Colonic mucosa (tissue), 4 donors: ENCODE data around the gene INO80B. TPM values are rescaled to one million over a fixed set of nuclear protein-coding genes. Genes with fewer than 3 reads are reported as not detected.
"Not testable (repeated sequence)": the region's sequence is repeated elsewhere in the genome, so short reads cannot be mapped to it uniquely, and the experiment has no call there.

Experiments
- DNase-seq: peaks from one replicate; pipeline ENCODE4 v3.0.0-alpha.2; 2020
- H3K27ac ChIP-seq: fragments of 200-600 bp; one replicate; pipeline ENCODE4 v1.8.0; 2021
- H3K27me3 ChIP-seq: fragments of 200-600 bp; one replicate; pipeline ENCODE4 v1.8.0; 2021
- H3K36me3 ChIP-seq: fragments of 200-600 bp; one replicate; pipeline ENCODE4 v1.8.0; 2021
- H3K4me1 ChIP-seq: fragments of 200-600 bp; one replicate; pipeline ENCODE4 v1.8.0; 2021; ENCODE audit warnings: mild to moderate bottlenecking
- H3K4me3 ChIP-seq: fragments of 200-600 bp; one replicate; pipeline ENCODE4 v1.8.0; 2021
- H3K9ac ChIP-seq, 2 donors: one replicate each; pipeline ENCODE4 v1.7.0; 2013; ENCODE audit warnings: control low read depth in 2 of 2, low read depth in 2 of 2, low read length in 2 of 2
- H3K9me3 ChIP-seq: fragments of 200-600 bp; one replicate; pipeline ENCODE4 v1.8.0; 2021
- intact Hi-C: fragments of 100-400 bp; cut with DNase I; formaldehyde crosslinking; loops from one replicate; pipeline ENCODE4 v1.14.1; 2022
- total RNA-seq, 2 donors: library from RNA; stranded (reverse); fragmentation: NEBNext Ultra II Directional in 1 of 2; extraction: Animal tissue kit (Norgen Biotek cat#: 25700) in 1 of 2; gene quantifications; one replicate each; pipeline ENCODE4 v1.2.1, GENCODE V29; 2021
- TF ChIP-seq, protein P1 (sequence below): fragments of 200-600 bp; IDR thresholded peaks from one replicate; pipeline ENCODE4 v1.8.0; 2022; ENCODE audit warnings: antibody characterized with exemption, mild to moderate bottlenecking
- donor health status: healthy.
- donor health status: DM: no; HTN: no; CAD: no.
- donor health status: DM: no; HTN: no; CAD: no.

INO80B gene
- total RNA-seq, 2 donors from 2014 or later, result 18.2 to 23.9 TPM

DNA sequence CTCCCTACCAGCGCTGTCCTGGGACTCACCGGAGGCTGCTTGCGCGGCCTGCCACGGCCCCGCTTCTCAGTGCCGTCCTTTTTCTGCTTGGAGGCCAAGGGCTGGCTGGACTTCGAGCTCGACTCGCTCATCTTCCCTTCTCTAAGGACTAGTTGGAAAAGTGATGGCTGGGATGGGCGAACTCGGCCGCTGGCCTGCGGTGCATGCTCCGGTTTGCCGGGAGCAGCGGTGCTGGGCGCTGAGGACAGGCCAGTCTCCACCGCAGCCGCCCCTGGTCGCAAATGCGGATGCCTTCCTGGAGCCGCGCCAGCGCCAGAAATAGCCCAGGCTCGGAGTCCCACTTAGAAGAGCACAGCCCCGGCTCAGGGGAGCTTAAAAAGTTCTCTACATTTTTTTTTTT, 36.6 kb upstream of the INO80B start:
- no peaks in the 10 kb centered on the region for H3K9me3 ChIP-seq
- intact Hi-C loops, result no loop called here

DNA sequence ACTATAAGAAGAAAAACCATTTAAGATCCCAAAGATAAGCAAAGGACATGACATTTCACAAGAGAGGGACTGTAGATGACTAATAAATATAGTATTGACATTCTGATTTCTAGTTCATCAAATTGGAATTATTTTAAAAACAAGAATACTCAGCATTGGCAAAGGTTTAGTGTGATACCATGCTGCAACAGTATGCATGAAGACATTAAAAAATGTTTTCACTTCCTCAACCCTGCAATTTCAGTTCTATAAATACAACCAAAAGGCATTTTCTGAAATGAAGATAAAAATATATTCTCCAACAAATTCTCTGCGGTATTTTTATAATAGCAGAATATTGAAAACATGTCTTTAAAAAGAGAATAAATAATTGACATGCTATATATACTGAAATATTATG, 35.5 kb upstream of the INO80B start:
- Histone ChIP-seq H3K4me1 (no peaks in the 10 kb centered on the region), H3K36me3 (no peaks in the 10 kb centered on the region), H3K27me3 (no peaks in the 10 kb centered on the region), H3K27ac (no peak overlapping the region), H3K9ac (no peak overlapping the region), H3K4me3 (no peak overlapping the region), H3K9me3 (no peaks in the 10 kb centered on the region)
- no peak for DNase-seq
- TF ChIP-seq, protein P1, sequence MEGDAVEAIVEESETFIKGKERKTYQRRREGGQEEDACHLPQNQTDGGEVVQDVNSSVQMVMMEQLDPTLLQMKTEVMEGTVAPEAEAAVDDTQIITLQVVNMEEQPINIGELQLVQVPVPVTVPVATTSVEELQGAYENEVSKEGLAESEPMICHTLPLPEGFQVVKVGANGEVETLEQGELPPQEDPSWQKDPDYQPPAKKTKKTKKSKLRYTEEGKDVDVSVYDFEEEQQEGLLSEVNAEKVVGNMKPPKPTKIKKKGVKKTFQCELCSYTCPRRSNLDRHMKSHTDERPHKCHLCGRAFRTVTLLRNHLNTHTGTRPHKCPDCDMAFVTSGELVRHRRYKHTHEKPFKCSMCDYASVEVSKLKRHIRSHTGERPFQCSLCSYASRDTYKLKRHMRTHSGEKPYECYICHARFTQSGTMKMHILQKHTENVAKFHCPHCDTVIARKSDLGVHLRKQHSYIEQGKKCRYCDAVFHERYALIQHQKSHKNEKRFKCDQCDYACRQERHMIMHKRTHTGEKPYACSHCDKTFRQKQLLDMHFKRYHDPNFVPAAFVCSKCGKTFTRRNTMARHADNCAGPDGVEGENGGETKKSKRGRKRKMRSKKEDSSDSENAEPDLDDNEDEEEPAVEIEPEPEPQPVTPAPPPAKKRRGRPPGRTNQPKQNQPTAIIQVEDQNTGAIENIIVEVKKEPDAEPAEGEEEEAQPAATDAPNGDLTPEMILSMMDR, result no peak
- intact Hi-C loops, result no loop called here

More for the DNA sequence above, 36.6 kb upstream of the INO80B start:
- Histone ChIP-seq H3K4me3 (no peak overlapping the region), H3K9ac (no peak overlapping the region), H3K4me1 (no peaks in the 10 kb centered on the region), H3K27me3 (no peaks in the 10 kb centered on the region), H3K27ac (no peak overlapping the region), H3K36me3 (no peaks in the 10 kb centered on the region)
- no peak for DNase-seq
- TF ChIP-seq, protein P1, result no peak

DNA sequence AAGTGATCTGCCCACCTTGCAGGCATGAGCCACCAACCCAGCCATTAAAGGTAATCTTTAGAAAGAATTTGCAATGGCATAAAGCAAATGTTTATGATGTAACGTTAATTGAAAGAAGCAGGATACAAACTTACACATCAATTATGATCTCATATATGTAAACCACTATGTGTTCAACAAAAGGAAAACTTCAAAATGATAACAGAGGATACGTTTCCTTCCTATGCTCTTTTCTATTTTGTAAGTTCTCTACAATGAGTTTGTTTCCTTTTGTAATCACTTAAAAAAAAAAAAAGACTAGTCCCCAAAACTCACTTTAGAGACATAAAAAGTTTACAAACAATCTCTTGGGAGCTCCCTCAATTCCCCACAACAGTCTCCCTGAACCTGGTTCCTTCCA, 34.9 kb upstream of the INO80B start:
- H3K4me1 ChIP-seq, result no peaks in the 10 kb centered on the region
- no peak for DNase-seq
- TF ChIP-seq, protein P1, result no peak

DNA sequence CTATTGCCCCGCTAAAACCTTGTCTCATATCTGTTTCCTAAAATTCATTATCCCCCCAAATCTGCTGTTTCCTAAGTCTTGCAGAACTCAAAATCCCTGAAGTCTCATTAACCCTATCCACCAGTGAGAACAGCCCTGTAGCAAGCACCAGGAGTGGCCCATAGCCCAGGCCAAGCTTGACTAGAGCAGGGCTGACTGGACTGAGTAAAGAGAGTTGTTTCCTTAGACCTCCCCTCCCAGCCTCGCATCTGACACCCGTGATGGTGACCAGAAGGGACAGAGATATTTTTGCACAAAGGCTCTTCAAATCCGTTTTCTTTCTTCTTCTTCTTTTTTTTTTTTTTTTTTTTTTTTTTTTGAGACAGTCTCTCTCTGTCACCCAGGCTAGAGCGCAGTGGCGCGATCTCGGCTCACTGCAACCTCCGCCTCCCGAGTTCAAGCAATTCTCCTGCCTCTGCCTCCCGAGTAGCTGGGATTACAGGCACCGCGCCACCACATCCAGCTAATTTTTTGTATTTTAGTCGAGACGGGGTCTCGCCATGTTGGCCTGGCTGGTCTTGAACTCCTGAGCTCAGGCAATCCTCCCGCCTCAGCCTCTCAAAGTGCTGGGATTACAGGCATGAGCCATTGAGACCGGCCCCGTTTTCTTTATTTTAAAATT, 34.3 kb upstream of the INO80B start:
- H3K9ac ChIP-seq, H3K27me3 ChIP-seq, H3K9me3 ChIP-seq, H3K4me1 ChIP-seq, H3K36me3 ChIP-seq, intact Hi-C loops, H3K27ac ChIP-seq, DNase-seq, H3K4me3 ChIP-seq: not testable (repeated sequence)

More for the DNA sequence above, 34.9 kb upstream of the INO80B start:
- H3K9ac ChIP-seq, result no peak overlapping the region
- H3K27ac ChIP-seq, result no peak overlapping the region
- intact Hi-C loops, result no loop called here
- H3K36me3 ChIP-seq, result no peaks in the 10 kb centered on the region
- no peaks in the 10 kb centered on the region for H3K9me3 ChIP-seq
- H3K27me3 ChIP-seq, result no peaks in the 10 kb centered on the region
- H3K4me3 ChIP-seq, result no peak overlapping the region

DNA sequence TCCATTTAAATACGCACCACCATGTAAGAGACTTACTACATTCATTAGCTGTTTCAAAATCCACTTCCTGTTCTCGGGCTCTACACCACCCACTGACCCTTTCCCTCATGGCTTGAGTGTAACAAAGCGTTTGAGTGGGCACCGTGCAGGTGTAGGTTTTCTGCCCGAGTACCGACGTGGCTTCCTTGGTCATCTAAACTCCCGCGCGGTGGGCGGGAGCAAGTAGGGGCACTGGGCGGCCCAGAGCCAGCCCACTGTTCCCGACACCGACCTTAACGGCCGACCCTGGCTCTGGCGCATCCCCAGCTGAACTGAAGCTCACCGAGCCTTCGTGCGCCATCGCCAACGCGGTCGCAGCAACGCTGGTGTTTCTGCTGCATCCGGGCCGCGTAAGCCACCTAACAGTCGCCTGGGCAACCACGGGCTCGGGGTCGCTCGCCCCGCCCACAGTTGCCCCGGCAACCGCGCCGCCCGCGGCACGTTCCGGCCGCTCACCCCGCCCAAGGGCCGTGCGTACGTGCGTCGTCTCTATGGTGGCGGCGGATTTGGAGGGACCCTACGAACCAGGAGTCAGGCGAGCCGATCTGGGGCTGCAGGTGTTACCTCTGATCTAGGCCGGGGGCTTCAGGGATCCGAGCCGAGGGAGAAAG, 33.5 kb upstream of the INO80B start, which contains the start of the genes C2orf81 and WDR54:
Gene C2orf81 (minus strand): TSS at position 399 of the 650 bp plus-strand sequence. CDS start 59 bp downstream, at position 340.
Gene WDR54 (plus strand): TSS at position 510 of the 650 bp plus-strand sequence. CDS start 424 bp downstream, outside the sequence.
- no peaks in the 10 kb centered on the region for H3K9me3 ChIP-seq
- no peaks in the 10 kb centered on the region for H3K36me3 ChIP-seq
- H3K9ac ChIP-seq, result peak within 1 kb of the TSS; percentile 57 to 79
- DNase-seq, result peak; percentile 87
- peak within 1 kb of the TSS; percentile 52 for H3K4me3 ChIP-seq
- TF ChIP-seq, protein P1, result no peak
- H3K4me1 ChIP-seq, result no peaks in the 10 kb centered on the region
- intact Hi-C loops, result no loop called here
- H3K27ac ChIP-seq, result peak within 1 kb of the TSS; percentile 26
- H3K27me3 ChIP-seq, result no peaks in the 10 kb centered on the region
